H1 (cell line): Measurements from ENCODE around the gene CDC42SE2. TPM values are rescaled to one million over a fixed set of nuclear protein-coding genes. Genes with fewer than 3 reads are reported as not detected.
"Not testable (repeated sequence)": the region's sequence is repeated elsewhere in the genome, so short reads cannot be mapped to it uniquely, and the experiment has no call there.

Experiments
- CTCF ChIA-PET: fragments of 300-600 bp; sonication (Branson Sonifier 250); formaldehyde crosslinking; loops from one replicate; lab custom pipeline; 2021; ENCODE audit not compliant: partially characterized antibody; lab: Charles Lee
- POLR2A ChIA-PET: fragments of 300-600 bp; sonication (Branson Sonifier 250); formaldehyde crosslinking; loops from one replicate; lab custom pipeline; 2021; ENCODE audit warnings: inconsistent platforms; ENCODE audit not compliant: partially characterized antibody; lab: Charles Lee
- DNase-seq, 2 experiments: peaks; one replicate each; pipeline versions ENCODE4 v3.0.0 to v3.0.0-alpha.2; 2010 to 2022; ENCODE audit warnings: low spot score in 2 of 2, low read depth in 1 of 2, mixed read lengths in 1 of 2
- FAIRE-seq: peaks from 2 replicates; lab custom pipeline; 2011; peaks lifted over from hg19 to GRCh38; lab: Jason Lieb, UNC
- H2AFZ ChIP-seq: 2 replicates; pipeline ENCODE4 v1.8.1; 2012; ENCODE audit warnings: low read length, inconsistent platforms
- H2AK5ac ChIP-seq: 2 replicates; pipeline ENCODE4 v1.6.1; 2013; ENCODE audit warnings: low read depth, low read length
- H2BK120ac ChIP-seq: replicated peaks from 2 replicates; pipeline ENCODE3; 2013; ENCODE audit warnings: low read depth, low read length, inconsistent platforms
- H2BK12ac ChIP-seq: 2 replicates; pipeline ENCODE4 v1.6.1; 2013; ENCODE audit warnings: low read depth, low read length
- H2BK15ac ChIP-seq: 2 replicates; pipeline ENCODE4 v1.6.1; 2013; ENCODE audit warnings: low read length
- H2BK20ac ChIP-seq: 2 replicates; pipeline ENCODE4 v1.6.1; 2013; ENCODE audit warnings: low read length
- H2BK5ac ChIP-seq: 2 replicates; pipeline ENCODE4 v1.6.1; 2013; ENCODE audit warnings: low read depth, low read length
- H3K14ac ChIP-seq: 2 replicates; pipeline ENCODE4 v1.6.1; 2013; ENCODE audit warnings: inconsistent platforms; ENCODE audit not compliant: insufficient read length
- H3K18ac ChIP-seq: 2 replicates; pipeline ENCODE4 v1.6.1; 2013; ENCODE audit warnings: low read length; ENCODE audit errors: extremely low read depth
- H3K23ac ChIP-seq: 2 replicates; pipeline ENCODE4 v1.6.1; 2013; ENCODE audit warnings: inconsistent platforms; ENCODE audit not compliant: insufficient read length
- H3K23me2 ChIP-seq: 2 replicates; pipeline ENCODE4 v1.6.1; 2013; ENCODE audit warnings: low read depth, low read length
- H3K27ac ChIP-seq: 2 replicates; pipeline ENCODE4 v1.6.1; 2011; ENCODE audit warnings: low read depth, low read length, inconsistent platforms
- H3K27me3 ChIP-seq, 4 experiments: replicated peaks in 1 of 4; 1 replicate in 1 of 4; 2 replicates in 3 of 4; pipeline versions ENCODE4 v1.6.1 to v1.8.1; 2011 to 2013; ENCODE audit warnings: low read length in 3 of 4, mild to moderate bottlenecking in 3 of 4, inconsistent platforms in 2 of 4, mixed read lengths in 2 of 4, moderate library complexity in 1 of 4; ENCODE audit not compliant: control insufficient read depth in 3 of 4, insufficient read depth in 3 of 4; ENCODE audit errors: extremely low read depth in 1 of 4
- H3K36me3 ChIP-seq, 4 experiments: 2 replicates each; pipeline versions ENCODE4 v1.6.1 to v1.8.1; 2011 to 2013; ENCODE audit warnings: mild to moderate bottlenecking in 4 of 4, low read length in 3 of 4, moderate library complexity in 2 of 4, control low read depth in 1 of 4, inconsistent platforms in 1 of 4; ENCODE audit not compliant: insufficient read depth in 4 of 4, control insufficient read depth in 2 of 4
- H3K4ac ChIP-seq: replicated peaks from 2 replicates; pipeline ENCODE3; 2013; ENCODE audit warnings: low read length, low read depth, mixed read lengths, inconsistent platforms; ENCODE audit not compliant: insufficient read length
- H3K4me1 ChIP-seq, 4 experiments: replicated peaks in 1 of 4; 1 replicate in 1 of 4; 2 replicates in 3 of 4; pipeline versions ENCODE4 v1.6.1 to v1.8.1; 2011 to 2013; ENCODE audit warnings: low read length in 3 of 4, inconsistent platforms in 2 of 4, mixed read lengths in 1 of 4; ENCODE audit not compliant: insufficient read depth in 4 of 4, control insufficient read depth in 3 of 4
- H3K4me2 ChIP-seq, 2 experiments: 2 replicates each; pipeline versions ENCODE4 v1.6.1 to v1.8.1; 2011 to 2013; ENCODE audit warnings: low read depth in 2 of 2, low read length in 2 of 2, control low read depth in 1 of 2, inconsistent platforms in 1 of 2, mild to moderate bottlenecking in 1 of 2; ENCODE audit not compliant: insufficient read depth in 1 of 2
- H3K4me3 ChIP-seq, 4 experiments: fragments of 200-600, 300-600 bp in 1 of 4; sonication (generic), shearing (Covaris generic), sonication (Bioruptor Twin) in 1 of 4; 2 replicates each; pipeline versions ENCODE4 v1.5.1 to v1.8.1; 2011 to 2016; ENCODE audit warnings: low read length in 4 of 4, low read depth in 3 of 4, control low read depth in 2 of 4, inconsistent platforms in 2 of 4, mild to moderate bottlenecking in 2 of 4, mixed read lengths in 1 of 4, moderate library complexity in 1 of 4; ENCODE audit not compliant: insufficient read depth in 2 of 4; ENCODE audit errors: extremely low read depth in 1 of 4
- H3K56ac ChIP-seq: replicated peaks from 2 replicates; pipeline ENCODE3; 2013; ENCODE audit warnings: low read depth, mild to moderate bottlenecking, mixed read lengths, low read length, inconsistent platforms; ENCODE audit not compliant: insufficient read length
- H3K79me1 ChIP-seq: 2 replicates; pipeline ENCODE4 v1.6.1; 2013; ENCODE audit warnings: low read depth, low read length, control low read depth
- H3K79me2 ChIP-seq, 2 experiments: 2 replicates each; pipeline versions ENCODE4 v1.6.1 to v1.8.1; 2012 to 2013; ENCODE audit warnings: low read length in 2 of 2, mild to moderate bottlenecking in 2 of 2, inconsistent platforms in 1 of 2; ENCODE audit not compliant: insufficient read depth in 2 of 2, control insufficient read depth in 1 of 2
- H3K9ac ChIP-seq, 4 experiments: replicated peaks in 1 of 4; 1 replicate in 1 of 4; 2 replicates in 3 of 4; pipeline versions ENCODE4 v1.6.1 to v1.8.1; 2011 to 2013; ENCODE audit warnings: low read depth in 3 of 4, low read length in 3 of 4, control low read depth in 2 of 4, mild to moderate bottlenecking in 2 of 4, moderate library complexity in 2 of 4, inconsistent platforms in 1 of 4; ENCODE audit errors: extremely low read depth in 1 of 4
- H3K9me3 ChIP-seq, 2 experiments: 2 replicates each; pipeline versions ENCODE4 v1.6.1 to v1.8.1; 2012 to 2013; ENCODE audit warnings: mild to moderate bottlenecking in 2 of 2, moderate library complexity in 2 of 2, control low read depth in 1 of 2, inconsistent platforms in 1 of 2, low read depth in 1 of 2, low read length in 1 of 2, mixed read lengths in 1 of 2; ENCODE audit not compliant: insufficient read depth in 2 of 2
- H4K20me1 ChIP-seq, 2 experiments: replicated peaks in 1 of 2; 2 replicates each; pipeline versions ENCODE3 to v1.8.1; 2011 to 2013; ENCODE audit warnings: inconsistent platforms in 2 of 2, low read length in 2 of 2, mild to moderate bottlenecking in 1 of 2; ENCODE audit not compliant: insufficient read depth in 2 of 2, control insufficient read depth in 1 of 2
- H4K5ac ChIP-seq: 2 replicates; pipeline ENCODE4 v1.6.1; 2013; ENCODE audit warnings: low read length, low read depth, mixed read lengths, inconsistent platforms; ENCODE audit not compliant: insufficient read length
- H4K8ac ChIP-seq: 2 replicates; pipeline ENCODE4 v1.8.0; 2013; ENCODE audit warnings: mild to moderate bottlenecking, moderate library complexity, low read length, inconsistent platforms; ENCODE audit not compliant: insufficient read depth; ENCODE audit errors: extremely low read depth
- H4K91ac ChIP-seq: replicated peaks from 2 replicates; pipeline ENCODE3; 2013; ENCODE audit warnings: low read length, mixed read lengths, inconsistent platforms; ENCODE audit not compliant: insufficient read length
- WGBS, 2 experiments: shearing (Covaris generic) in 1 of 2; methylation state at CpG; one replicate each; pipeline versions ENCODE4 v1.1.6 to v1.1.7; 2013 to 2015; ENCODE audit warnings: low lambda C conversion rate in 2 of 2, mixed read lengths in 2 of 2, inconsistent platforms in 1 of 2, low coverage in 1 of 2, missing lambda C conversion rate in 1 of 2; ENCODE audit not compliant: insufficient replicate concordance in 2 of 2, insufficient coverage in 1 of 2, insufficient read length in 1 of 2; ENCODE audit errors: extremely low coverage in 1 of 2, missing lambda C conversion rate in 1 of 2; 5-methylcytosine and 5-hydroxymethylcytosine counted together
- polyA plus RNA-seq, 7 experiments: library from polyadenylated mRNA; depleted of rRNA in 3 of 7; stranded (reverse) in 5 of 7; unstranded in 2 of 7; fragments of >200 nt in 5 of 7; fragments of 200-250 nt in 2 of 7; gene quantifications; 1 replicate in 5 of 7; 2 replicates in 1 of 7; 4 replicates in 1 of 7; pipeline versions ENCODE4 v1.2.1 to v1.2.3, GENCODE V29; 2011 to 2013; ENCODE audit warnings: missing spikeins in 2 of 7, mixed read lengths in 2 of 7
- total RNA-seq: library from RNA; stranded (reverse); fragmentation: NEBNext Ultra II Directional; extraction: Animal tissue kit (Norgen Biotek cat#: 25700); gene quantifications from 2 replicates; pipeline ENCODE4 v1.2.1, GENCODE V29; 2021

Gene CDC42SE2
- total and polyA plus RNA-seq, 2 of the 8 experiments (the other 6 are each of a cell fraction or from before 2014, with no cell fraction given) = 16.7 to 30.8 TPM

DNA sequence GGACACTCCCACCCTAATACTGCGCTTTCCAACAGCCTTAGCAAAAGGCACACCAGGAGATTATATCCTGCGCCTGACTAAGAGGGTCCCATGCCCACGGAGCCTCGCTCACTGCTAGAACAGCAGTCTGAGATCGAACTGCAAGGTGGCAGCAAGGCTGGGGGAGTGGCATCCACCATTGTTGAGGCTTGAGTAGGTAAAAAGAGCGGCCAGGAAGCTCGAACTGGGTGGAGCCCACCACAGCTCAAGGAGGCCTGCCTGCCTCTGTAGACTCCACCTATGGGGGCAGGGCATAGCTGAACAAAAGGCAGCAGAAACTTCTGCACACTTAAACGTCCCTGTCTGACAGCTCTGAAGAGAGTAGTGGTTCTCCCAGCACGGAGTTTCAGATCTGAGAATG is 80.4 kb downstream of the CDC42SE2 start:
- H4K91ac ChIP-seq, H3K9ac ChIP-seq, FAIRE-seq, H2AFZ ChIP-seq, H3K4me3 ChIP-seq, H3K56ac ChIP-seq, H3K14ac ChIP-seq, H2BK120ac ChIP-seq, H2BK12ac ChIP-seq, POLR2A ChIA-PET, H3K36me3 ChIP-seq, H3K18ac ChIP-seq, H2BK20ac ChIP-seq, H2BK15ac ChIP-seq, H3K23ac ChIP-seq, H3K4ac ChIP-seq, H3K79me1 ChIP-seq, H3K23me2 ChIP-seq, DNase-seq, H3K79me2 ChIP-seq, H4K5ac ChIP-seq, H3K4me2 ChIP-seq, H3K27me3 ChIP-seq, H2AK5ac ChIP-seq, H3K27ac ChIP-seq, H2BK5ac ChIP-seq, H4K20me1 ChIP-seq, CTCF ChIA-PET, H4K8ac ChIP-seq, H3K4me1 ChIP-seq: not testable (repeated sequence)
- peaks cover 14 to 15% of the 10 kb centered on the region in 2 experiments for H3K9me3 ChIP-seq
- WGBS, 2 experiments = 96% methylated on average over 9 of the region's 9 CpGs; no CpG with 5 or more reads in 1 of the 2 experiments

DNA sequence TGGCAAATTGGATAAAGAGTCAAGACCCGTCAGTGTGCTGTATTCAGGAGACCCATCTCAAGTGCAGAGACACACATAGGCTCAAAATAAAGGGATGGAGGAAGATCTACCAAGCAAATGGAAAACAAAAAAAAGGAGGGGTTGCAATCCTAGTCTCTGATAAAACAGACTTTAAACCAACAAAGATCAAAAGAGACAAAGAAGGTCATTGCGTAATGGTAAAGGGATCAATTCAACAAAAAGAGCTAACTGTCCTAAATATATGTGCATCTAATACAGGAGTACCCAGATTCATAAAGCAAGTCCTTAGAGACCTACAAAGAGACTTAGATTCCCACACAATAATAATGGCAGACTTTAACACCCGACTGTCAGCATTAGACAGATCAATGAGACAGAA is 82.4 kb downstream of the CDC42SE2 start:
- H4K5ac ChIP-seq, H3K9ac ChIP-seq, DNase-seq, H2BK5ac ChIP-seq, POLR2A ChIA-PET, H3K18ac ChIP-seq, H3K4me2 ChIP-seq, H3K27ac ChIP-seq, H3K56ac ChIP-seq, H3K4me1 ChIP-seq, H3K23me2 ChIP-seq, H3K36me3 ChIP-seq, H4K91ac ChIP-seq, H2BK12ac ChIP-seq, H4K8ac ChIP-seq, H2BK15ac ChIP-seq, H4K20me1 ChIP-seq, H3K14ac ChIP-seq, H3K79me2 ChIP-seq, H3K4ac ChIP-seq, H2BK20ac ChIP-seq, H3K27me3 ChIP-seq, FAIRE-seq, H2AFZ ChIP-seq, H3K4me3 ChIP-seq, H2AK5ac ChIP-seq, H2BK120ac ChIP-seq, H3K79me1 ChIP-seq, H3K23ac ChIP-seq: not testable (repeated sequence)
- H3K9me3 ChIP-seq = peaks cover 11 to 14% of the 10 kb centered on the region in 2 experiments
- 95% methylated on average over 3 of the region's 3 CpGs; no CpG with 5 or more reads in 1 of the 2 experiments for WGBS, 2 experiments
- CTCF ChIA-PET = interaction anchor here (1.5 kb wide), 1 partner anchor 10 kb away, joined by 4 read pairs; no protein-coding TSS in a partner anchor
